Osteocyte (in vitro differentiated cells): ENCODE results near the gene EIF4E2. TPM values are rescaled to one million over a fixed set of nuclear protein-coding genes. Genes with fewer than 3 reads are reported as not detected.

Experiments
- DNase-seq: peaks from one replicate; pipeline ENCODE4 v3.0.0; 2021; ENCODE audit warnings: mixed read lengths; ENCODE audit not compliant: unreplicated experiment; ENCODE audit errors: extremely low spot score
- H3K27ac Mint-ChIP-seq: one replicate; pipeline ENCODE4 v1.8.0; 2021; ENCODE audit warnings: mild to moderate bottlenecking, mixed read lengths; ENCODE audit not compliant: unreplicated experiment
- H3K27me3 Mint-ChIP-seq: one replicate; pipeline ENCODE4 v1.8.0; 2021; ENCODE audit warnings: mixed read lengths; ENCODE audit not compliant: unreplicated experiment
- H3K36me3 Mint-ChIP-seq: one replicate; pipeline ENCODE4 v1.8.0; 2021; ENCODE audit warnings: mixed read lengths; ENCODE audit not compliant: unreplicated experiment
- H3K4me1 Mint-ChIP-seq: one replicate; pipeline ENCODE4 v1.8.0; 2021; ENCODE audit warnings: mixed read lengths; ENCODE audit not compliant: unreplicated experiment
- H3K4me3 Mint-ChIP-seq: one replicate; pipeline ENCODE4 v1.8.0; 2021; ENCODE audit warnings: mild to moderate bottlenecking, moderate library complexity, mixed read lengths; ENCODE audit not compliant: unreplicated experiment
- H3K9me3 Mint-ChIP-seq: one replicate; pipeline ENCODE4 v1.8.0; 2021; ENCODE audit warnings: mixed read lengths; ENCODE audit not compliant: unreplicated experiment
- total RNA-seq: library from RNA; stranded (reverse); gene quantifications from 2 replicates; pipeline ENCODE4 v1.2.1, GENCODE V29; 2021
- TF ChIP-seq, protein P1 (sequence below): fragments of 200-600 bp; sonication (generic); IDR thresholded peaks from 2 replicates; pipeline ENCODE4 v1.5.0; 2021; ENCODE audit warnings: antibody characterized with exemption, mild to moderate bottlenecking, moderate library complexity

Gene EIF4E2
- total RNA-seq, 1 donor from 2014 or later = 90.5 TPM

DNA sequence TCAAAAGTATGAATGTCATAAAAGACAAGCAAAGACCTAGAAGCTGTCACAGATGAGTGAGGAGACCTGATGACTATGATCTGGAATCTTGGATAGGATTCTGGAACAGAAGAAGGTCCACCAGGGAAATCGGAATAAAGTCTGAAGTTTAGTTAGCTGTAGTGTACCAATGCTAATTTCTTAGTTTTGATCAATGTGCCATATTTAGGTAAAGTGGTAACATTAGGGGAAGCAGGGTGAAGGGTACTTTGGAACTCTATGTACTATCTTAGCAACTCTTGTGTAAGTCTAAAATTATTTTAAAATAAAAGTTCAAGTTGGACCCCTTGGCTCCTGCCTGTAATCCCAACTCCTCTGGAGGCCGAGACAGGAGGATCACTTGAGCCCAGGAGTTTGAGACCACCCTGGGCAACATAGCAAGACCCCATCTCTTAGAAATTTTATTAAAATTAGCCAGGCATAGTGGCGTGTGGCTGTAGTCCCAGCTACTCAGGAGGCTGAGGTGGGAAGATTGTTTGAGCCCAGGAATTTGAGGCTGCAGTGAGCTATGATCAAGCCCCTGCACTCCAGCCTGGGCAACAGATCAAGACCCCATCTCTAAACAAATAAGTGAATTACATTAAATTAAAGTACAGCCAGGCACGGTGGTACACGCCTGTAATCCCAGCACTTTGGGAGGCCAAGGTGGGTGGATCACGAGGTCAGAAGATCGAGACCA lies 47.0 kb downstream of the EIF4E2 start:
- H3K27me3 Mint-ChIP-seq = no peaks in the 10 kb centered on the region
- H3K9me3 Mint-ChIP-seq = no peaks in the 10 kb centered on the region
- no peak overlapping the region for H3K4me3 Mint-ChIP-seq
- H3K27ac Mint-ChIP-seq = no peak overlapping the region
- TF ChIP-seq, protein P1, sequence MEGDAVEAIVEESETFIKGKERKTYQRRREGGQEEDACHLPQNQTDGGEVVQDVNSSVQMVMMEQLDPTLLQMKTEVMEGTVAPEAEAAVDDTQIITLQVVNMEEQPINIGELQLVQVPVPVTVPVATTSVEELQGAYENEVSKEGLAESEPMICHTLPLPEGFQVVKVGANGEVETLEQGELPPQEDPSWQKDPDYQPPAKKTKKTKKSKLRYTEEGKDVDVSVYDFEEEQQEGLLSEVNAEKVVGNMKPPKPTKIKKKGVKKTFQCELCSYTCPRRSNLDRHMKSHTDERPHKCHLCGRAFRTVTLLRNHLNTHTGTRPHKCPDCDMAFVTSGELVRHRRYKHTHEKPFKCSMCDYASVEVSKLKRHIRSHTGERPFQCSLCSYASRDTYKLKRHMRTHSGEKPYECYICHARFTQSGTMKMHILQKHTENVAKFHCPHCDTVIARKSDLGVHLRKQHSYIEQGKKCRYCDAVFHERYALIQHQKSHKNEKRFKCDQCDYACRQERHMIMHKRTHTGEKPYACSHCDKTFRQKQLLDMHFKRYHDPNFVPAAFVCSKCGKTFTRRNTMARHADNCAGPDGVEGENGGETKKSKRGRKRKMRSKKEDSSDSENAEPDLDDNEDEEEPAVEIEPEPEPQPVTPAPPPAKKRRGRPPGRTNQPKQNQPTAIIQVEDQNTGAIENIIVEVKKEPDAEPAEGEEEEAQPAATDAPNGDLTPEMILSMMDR = no peak
- DNase-seq = no peak
- H3K36me3 Mint-ChIP-seq = no peaks in the 10 kb centered on the region
- no peaks in the 10 kb centered on the region for H3K4me1 Mint-ChIP-seq

DNA sequence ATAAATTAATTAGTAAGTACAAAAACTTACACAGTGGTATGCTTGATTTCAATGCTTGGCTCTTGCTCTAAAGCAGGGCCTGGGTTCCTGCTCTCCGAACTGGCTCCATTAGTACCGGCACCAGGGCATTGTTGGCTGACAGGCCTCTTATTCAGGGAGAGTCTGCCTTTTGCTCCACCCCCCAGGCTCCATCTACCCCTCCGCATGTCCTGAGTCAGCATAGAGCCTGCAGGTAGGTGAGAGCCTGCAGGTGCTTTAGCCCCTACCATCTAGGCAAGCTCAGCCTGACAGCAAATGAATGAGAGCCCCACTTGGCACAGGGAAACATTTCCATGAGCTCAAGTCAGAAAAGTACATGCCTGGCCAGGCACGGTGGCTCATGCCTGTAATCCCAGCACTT lies 47.8 kb downstream of the EIF4E2 start:
- no peaks in the 10 kb centered on the region for H3K36me3 Mint-ChIP-seq
- no peak overlapping the region for H3K4me3 Mint-ChIP-seq
- no peak for DNase-seq
- no peaks in the 10 kb centered on the region for H3K9me3 Mint-ChIP-seq
- H3K27ac Mint-ChIP-seq = no peak overlapping the region
- H3K27me3 Mint-ChIP-seq = peaks cover 3% of the 10 kb centered on the region
- TF ChIP-seq, protein P1 = no peak
- H3K4me1 Mint-ChIP-seq = no peaks in the 10 kb centered on the region

DNA sequence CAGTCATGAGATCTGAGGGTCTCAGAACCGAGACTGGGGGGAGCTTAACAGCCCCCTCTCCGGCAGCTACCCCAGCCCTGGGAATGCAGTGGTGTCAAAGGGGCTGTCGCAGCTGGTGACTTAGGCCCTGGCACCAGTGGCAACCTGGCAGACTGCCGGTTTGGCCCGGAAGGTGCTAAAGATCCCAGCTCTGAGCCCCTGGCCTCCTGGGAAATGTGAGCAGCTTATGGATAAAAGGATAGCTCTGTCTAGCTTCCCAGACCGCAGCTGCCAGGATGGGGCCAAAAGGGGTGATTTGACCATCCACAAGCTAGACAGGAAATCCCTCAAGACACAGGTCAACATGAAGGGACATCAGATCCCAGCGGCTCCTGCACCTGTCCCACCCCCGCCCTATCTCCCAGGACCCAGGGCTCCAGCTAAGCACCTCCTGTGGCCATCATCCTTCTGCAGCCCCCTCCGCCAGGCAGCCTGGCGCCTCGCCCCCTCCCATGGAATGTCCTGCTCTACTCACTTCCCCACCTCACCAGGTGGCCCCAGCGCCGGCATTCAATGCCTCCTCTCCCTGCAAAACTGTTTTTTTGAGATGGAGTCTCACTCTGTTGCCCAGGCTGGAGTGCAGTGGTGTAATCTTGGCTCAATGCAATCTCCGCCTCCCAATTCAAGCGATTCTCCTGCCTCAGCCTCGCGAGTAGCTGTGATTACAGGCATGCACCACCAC lies 49.7 kb downstream of the EIF4E2 start:
- Mint-ChIP-seq H3K36me3 (no peaks in the 10 kb centered on the region), H3K4me3 (no peak overlapping the region), H3K9me3 (no peaks in the 10 kb centered on the region), H3K27me3 (peaks cover 12% of the 10 kb centered on the region), H3K4me1 (no peaks in the 10 kb centered on the region), H3K27ac (no peak overlapping the region)
- no peak for DNase-seq
- TF ChIP-seq, protein P1 = no peak

DNA sequence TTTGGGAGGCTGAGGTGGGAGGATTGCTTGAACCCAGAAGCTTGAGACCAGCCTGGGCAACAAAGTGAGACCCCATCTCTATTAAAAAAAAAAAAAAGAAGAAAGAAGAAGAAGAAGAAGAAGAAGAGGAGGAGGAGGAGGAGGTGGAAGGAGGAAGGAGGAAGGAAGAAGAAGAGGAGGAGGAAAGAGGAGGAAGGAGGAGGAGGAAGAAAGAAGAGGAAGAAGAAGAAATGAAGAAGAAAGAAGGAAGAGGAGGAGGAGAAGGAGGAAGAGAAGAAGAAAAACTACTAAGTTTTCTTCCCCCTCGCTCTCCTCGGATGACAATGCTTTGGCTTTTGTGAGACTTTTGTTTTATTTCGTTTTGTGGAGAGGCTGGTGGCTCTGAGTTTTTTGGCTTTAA lies 52.8 kb downstream of the EIF4E2 start:
- TF ChIP-seq, protein P1 = no peak
- H3K36me3 Mint-ChIP-seq = no peaks in the 10 kb centered on the region
- H3K4me1 Mint-ChIP-seq = peaks cover 9% of the 10 kb centered on the region
- H3K27ac Mint-ChIP-seq = no peak overlapping the region
- H3K27me3 Mint-ChIP-seq = peaks cover 12% of the 10 kb centered on the region
- DNase-seq = no peak
- no peaks in the 10 kb centered on the region for H3K9me3 Mint-ChIP-seq
- H3K4me3 Mint-ChIP-seq = no peak overlapping the region

DNA sequence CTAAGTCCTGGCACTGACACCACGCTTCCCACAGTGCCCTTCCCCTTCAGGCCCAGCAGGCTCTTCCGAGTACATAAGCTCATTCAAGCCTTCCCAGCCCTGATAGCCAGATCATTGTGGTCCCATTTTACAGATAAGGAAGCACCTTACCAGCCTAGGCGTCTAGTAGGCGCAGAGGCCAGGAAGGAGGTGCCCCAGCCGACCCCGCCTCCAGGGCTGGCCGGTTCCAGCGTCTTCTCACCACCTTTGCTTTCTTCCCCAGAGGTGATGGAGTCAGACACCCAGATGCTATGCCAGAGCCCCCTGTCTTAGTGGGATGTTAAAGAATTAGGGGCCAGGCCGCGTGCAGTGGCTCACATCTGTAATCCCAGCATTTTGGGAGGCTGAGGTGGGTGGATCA lies 54.0 kb downstream of the EIF4E2 start:
- Mint-ChIP-seq H3K27me3 (peaks cover 12% of the 10 kb centered on the region), H3K4me3 (no peak overlapping the region), H3K4me1 (peaks cover 11% of the 10 kb centered on the region), H3K36me3 (no peaks in the 10 kb centered on the region), H3K27ac (no peak overlapping the region), H3K9me3 (no peaks in the 10 kb centered on the region)
- no peak for DNase-seq
- TF ChIP-seq, protein P1 = no peak
